ELR (cell line): ENCODE results near the gene ENTPD1.

Experiments
- DNase-seq: peaks from one replicate; pipeline ENCODE4 v3.0.0-alpha.2; 2015; ENCODE audit warnings: low read depth

The ENTPD1 gene

GRCh38 chr10:95832216-95833041 lies 76.5 kb downstream of the ENTPD1 start:
- no peak for DNase-seq

GRCh38 chr10:95833042-95833610 lies 77.2 kb downstream of the ENTPD1 start:
- no peak for DNase-seq

- DNase-seq = no peak
Measured at GRCh38 chr10:95834406-95834805, 78.4 kb downstream of the ENTPD1 start.

- peak; percentile 10 for DNase-seq
Measured at GRCh38 chr10:95835149-95835860, 79.3 kb downstream of the ENTPD1 start.

GRCh38 chr10:95835911-95836310 lies 79.9 kb downstream of the ENTPD1 start:
- no peak for DNase-seq

- DNase-seq = no peak
Measured at GRCh38 chr10:95836610-95837355, 80.8 kb downstream of the ENTPD1 start.

GRCh38 chr10:95837356-95837776 lies 81.4 kb downstream of the ENTPD1 start:
- no peak for DNase-seq

GRCh38 chr10:95837783-95838182 lies 81.8 kb downstream of the ENTPD1 start:
- no peak for DNase-seq

- DNase-seq = no peak
Measured at GRCh38 chr10:95840121-95840520, 84.2 kb downstream of the ENTPD1 start.

GRCh38 chr10:95840681-95841080 lies 84.7 kb downstream of the ENTPD1 start:
- DNase-seq = no peak

GRCh38 chr10:95841661-95842498 lies 85.9 kb downstream of the ENTPD1 start:
- DNase-seq = peak; percentile 71

- DNase-seq = no peak
Measured at GRCh38 chr10:95845411-95845810, 89.4 kb downstream of the ENTPD1 start.

GRCh38 chr10:95847007-95847406 lies 91.0 kb downstream of the ENTPD1 start:
- no peak for DNase-seq

- DNase-seq = no peak
Measured at GRCh38 chr10:95848841-95849240, 92.9 kb downstream of the ENTPD1 start.

GRCh38 chr10:95850791-95851190 lies 94.8 kb downstream of the ENTPD1 start:
- no peak for DNase-seq

GRCh38 chr10:95860166-95860940 lies 104.4 kb downstream of the ENTPD1 start:
- peak; percentile 17 for DNase-seq

- no peak for DNase-seq
Measured at GRCh38 chr10:95861386-95861785, 105.4 kb downstream of the ENTPD1 start.

GRCh38 chr10:95864906-95865813 lies 109.2 kb downstream of the ENTPD1 start:
- DNase-seq = peak; percentile 79

GRCh38 chr10:95865814-95866466 lies 110.0 kb downstream of the ENTPD1 start:
- no peak for DNase-seq
